GM23338 (cell line): ENCODE data around the gene RECQL5. TPM values are rescaled to one million over a fixed set of nuclear protein-coding genes. Genes with fewer than 3 reads are reported as not detected.

ENCODE experiments used
- ATAC-seq: fragments of 200-7000 bp; cut with Tn5 transposase; 3 replicates; pipeline ENCODE4 v1.9.1; 2020
- DNase-seq: peaks from one replicate; pipeline ENCODE4 v3.0.0-alpha.2; 2015; ENCODE audit warnings: low spot score
- H2AFZ ChIP-seq: fragments of 200-600 bp; sonication (generic); 2 replicates; pipeline ENCODE4 v1.8.0; 2016; ENCODE audit warnings: antibody characterized with exemption, mild to moderate bottlenecking, moderate library complexity
- H3F3A ChIP-seq: fragments of 200-600 bp; sonication (generic); replicated peaks from 2 replicates; pipeline ENCODE4 v1.8.0; 2017; ENCODE audit warnings: antibody characterized with exemption, mixed run types, low read depth
- H3K27ac ChIP-seq: fragments of 200-600 bp; sonication (generic); 2 replicates; pipeline ENCODE4 v1.6.1; 2016; ENCODE audit warnings: low read depth
- H3K27me3 ChIP-seq: fragments of 200-600 bp; sonication (generic); 2 replicates; pipeline ENCODE4 v1.8.0; 2016; ENCODE audit warnings: mild to moderate bottlenecking, mixed run types, moderate library complexity; ENCODE audit not compliant: insufficient read depth
- H3K36me3 ChIP-seq: fragments of 200-600 bp; sonication (generic); 2 replicates; pipeline ENCODE4 v1.8.0; 2016; ENCODE audit warnings: mild to moderate bottlenecking; ENCODE audit not compliant: insufficient read depth
- H3K4me1 ChIP-seq: fragments of 200-600 bp; sonication (generic); 2 replicates; pipeline ENCODE4 v1.8.0; 2016; ENCODE audit warnings: mild to moderate bottlenecking, moderate library complexity; ENCODE audit not compliant: insufficient read depth
- H3K4me2 ChIP-seq: fragments of 200-600 bp; sonication (generic); 2 replicates; pipeline ENCODE4 v1.7.1; 2017; ENCODE audit warnings: mixed run types
- H3K4me3 ChIP-seq: fragments of 200-600 bp; sonication (generic); 2 replicates; pipeline ENCODE4 v1.6.1; 2016; ENCODE audit warnings: mixed run types
- H3K79me2 ChIP-seq: fragments of 200-600 bp; sonication (generic); replicated peaks from 2 replicates; pipeline ENCODE4 v1.8.0; 2017; ENCODE audit warnings: mild to moderate bottlenecking; ENCODE audit not compliant: insufficient read depth
- H3K9me2 ChIP-seq: fragments of 200-600 bp; sonication (generic); 2 replicates; pipeline ENCODE4 v1.8.0; 2017; ENCODE audit not compliant: insufficient read depth
- H4K20me1 ChIP-seq: fragments of 200-600 bp; sonication (generic); replicated peaks from 2 replicates; pipeline ENCODE4 v1.8.0; 2017; ENCODE audit warnings: mild to moderate bottlenecking; ENCODE audit not compliant: insufficient read depth
- H3K27ac Mint-ChIP-seq: 2 replicates; pipeline ENCODE4 v1.8.0; 2020; ENCODE audit warnings: inconsistent platforms, mild to moderate bottlenecking, moderate library complexity, mixed read lengths
- H3K27me3 Mint-ChIP-seq: 3 replicates; pipeline ENCODE4 v1.8.0; 2022; ENCODE audit warnings: low read depth, mild to moderate bottlenecking, moderate library complexity, mixed read lengths, inconsistent platforms; ENCODE audit not compliant: insufficient read depth, poor library complexity
- H3K36me3 Mint-ChIP-seq: 3 replicates; pipeline ENCODE4 v1.8.0; 2021; ENCODE audit warnings: low read depth, mild to moderate bottlenecking, inconsistent platforms, moderate library complexity, mixed read lengths
- H3K4me1 Mint-ChIP-seq: 3 replicates; pipeline ENCODE4 v1.8.0; 2020; ENCODE audit warnings: mild to moderate bottlenecking, inconsistent platforms, mixed read lengths
- H3K4me3 Mint-ChIP-seq: 3 replicates; pipeline ENCODE4 v1.8.0; 2021; ENCODE audit warnings: moderate library complexity, mild to moderate bottlenecking, inconsistent platforms, mixed read lengths
- H3K9me3 Mint-ChIP-seq: 3 replicates; pipeline ENCODE4 v1.8.0; 2020; ENCODE audit warnings: moderate library complexity, mild to moderate bottlenecking, inconsistent platforms, mixed read lengths
- CREB1 ChIP-seq: fragments of 250-450 bp; sonication (Bioruptor Pico); IDR thresholded peaks from 2 replicates; pipeline ENCODE4 v1.5.0; 2020; ENCODE audit warnings: low read depth, mild to moderate bottlenecking, moderate library complexity
- CTCF ChIP-seq, 2 experiments: fragments of 200-600 bp in 1 of 2; sonication (generic) in 1 of 2; conservative IDR thresholded peaks; 2 replicates each; pipeline versions ENCODE4 v1.5.1 to v1.6.1; 2016 to 2017; ENCODE audit warnings: antibody characterized with exemption in 2 of 2, low read depth in 2 of 2, mild to moderate bottlenecking in 2 of 2, moderate library complexity in 1 of 2
- ETS1 ChIP-seq: IDR thresholded peaks from 2 replicates; pipeline ENCODE4 v1.6.1; 2016; ENCODE audit warnings: antibody characterized with exemption
- EZH2 ChIP-seq: fragments of 200-600 bp; sonication (generic); IDR thresholded peaks from one replicate; pipeline ENCODE4 v1.8.0; 2017; ENCODE audit warnings: antibody characterized with exemption, mild to moderate bottlenecking, low read depth; ENCODE audit not compliant: unreplicated experiment
- EZH2phosphoT487 ChIP-seq: fragments of 200-600 bp; sonication (generic); IDR thresholded peaks from one replicate; pipeline ENCODE4 v1.8.1; 2018; ENCODE audit warnings: antibody characterized with exemption; ENCODE audit not compliant: unreplicated experiment
- JUNB ChIP-seq: IDR thresholded peaks from one replicate; pipeline ENCODE4 v1.6.1; 2016; ENCODE audit warnings: antibody characterized with exemption; ENCODE audit not compliant: unreplicated experiment
- NANOG ChIP-seq: IDR thresholded peaks from 2 replicates; pipeline ENCODE4 v1.6.1; 2016; ENCODE audit warnings: antibody characterized with exemption, borderline replicate concordance
- POLR2AphosphoS5 ChIP-seq: IDR thresholded peaks from 2 replicates; pipeline ENCODE4 v1.6.1; 2016; ENCODE audit warnings: antibody characterized with exemption, low read depth
- REST ChIP-seq: IDR thresholded peaks from one replicate; pipeline ENCODE4 v1.6.1; 2018; ENCODE audit warnings: antibody characterized with exemption; ENCODE audit not compliant: unreplicated experiment
- STAT1 ChIP-seq: IDR thresholded peaks from one replicate; pipeline ENCODE4 v1.6.1; 2016; ENCODE audit warnings: antibody characterized with exemption; ENCODE audit not compliant: unreplicated experiment
- ZNF114 ChIP-seq: fragments of 250-450 bp; sonication (Bioruptor Pico); IDR thresholded peaks from 2 replicates; pipeline ENCODE4 v1.5.0; 2020; ENCODE audit warnings: mild to moderate bottlenecking, moderate library complexity
- ZNF331 ChIP-seq: fragments of 250-450 bp; sonication (Bioruptor Pico); IDR thresholded peaks from 2 replicates; pipeline ENCODE4 v1.5.0; 2020; ENCODE audit warnings: low read depth, mild to moderate bottlenecking, moderate library complexity
- ZNF462 ChIP-seq: fragments of 250-450 bp; sonication (Bioruptor Pico); IDR thresholded peaks from 2 replicates; pipeline ENCODE4 v1.5.0; 2020; ENCODE audit warnings: mild to moderate bottlenecking, moderate library complexity
- polyA plus RNA-seq: library from polyadenylated mRNA; unstranded; fragments of >200 nt; fragmentation: Nextera tagmentation; extraction: Ambion mirVana; gene quantifications from 2 replicates; pipeline ENCODE4 v1.2.1, GENCODE V29; 2016
- total RNA-seq: library from RNA; depleted of rRNA; stranded (reverse); fragments of >200 nt; shearing (Covaris generic); gene quantifications from 2 replicates; pipeline ENCODE4 v1.2.3, GENCODE V29; 2014

RECQL5 gene
- total and polyA plus RNA-seq, 2 experiments from 2014 or later = 20.0 to 23.3 TPM

- H3K4me2 ChIP-seq = no peak overlapping the region
- no peaks in the 10 kb centered on the region for H3K9me3 Mint-ChIP-seq
- H3K4me3 ChIP-seq = no peak overlapping the region
- H3K4me1 ChIP-seq = peaks cover under 1% of the 10 kb centered on the region
- no peaks in the 10 kb centered on the region for H3K9me2 ChIP-seq
- H3K36me3 Mint-ChIP-seq = no peaks in the 10 kb centered on the region; the same call in 2 of the 3 replicates
- H3F3A ChIP-seq = 0 out of 2 replicates have a peak, but pooled peaks cover 4% of the 10 kb centered on the region
- no peaks in the 10 kb centered on the region for H3K36me3 ChIP-seq
- H3K4me3 Mint-ChIP-seq = no peak overlapping the region
- H3K27me3 Mint-ChIP-seq = peaks cover 14% of the 10 kb centered on the region
- no peak for ATAC-seq
- no peaks in the 10 kb centered on the region for H3K4me1 Mint-ChIP-seq
- no peak for DNase-seq
- TF ChIP-seq REST = no peak
- no peak for TF ChIP-seq JUNB
- no peak for TF ChIP-seq CTCF (conservative IDR thresholded peaks at IDR 0.05; ENCODE audit: low read depth in 2 of 2)
- no peak for TF ChIP-seq CREB1 (CRISPR knock-in tag)
- no peak for TF ChIP-seq EZH2phosphoT487
- TF ChIP-seq NANOG = no peak
- TF ChIP-seq ZNF331 (CRISPR knock-in tag) = no peak
- TF ChIP-seq POLR2AphosphoS5 = no peak
- no peak for TF ChIP-seq ETS1
- TF ChIP-seq ZNF462 (CRISPR knock-in tag) = no peak
- TF ChIP-seq EZH2 = no peak
- TF ChIP-seq ZNF114 (CRISPR knock-in tag) = no peak
- no peak for TF ChIP-seq STAT1
- H2AFZ ChIP-seq = no peak overlapping the region
- H3K27ac ChIP-seq = no peak overlapping the region
- H3K27ac Mint-ChIP-seq = no peak overlapping the region
- peaks cover 4% of the 10 kb centered on the region for H3K27me3 ChIP-seq
- no peaks in the 10 kb centered on the region for H4K20me1 ChIP-seq
- no peaks in the 10 kb centered on the region for H3K79me2 ChIP-seq
These were observed 74.5 kb downstream of the RECQL5 start for GRCh38 chr17:75592348-75593020.
